SIG-M5 treated with dmso at 0.1 percent for 504 hours (cell line): ENCODE data around the gene PSORS1C2.

Experiments
- DNase-seq: peaks from one replicate; lab custom pipeline; 2025; ENCODE audit not compliant: unreplicated experiment; lab: John Stamatoyannopoulos, UW

The PSORS1C2 gene

GRCh38 chr6:31142361-31142761 lies 3.5 kb upstream of the PSORS1C2 start:
- no peak for DNase-seq

GRCh38 chr6:31140643-31141042 lies 1.8 kb upstream of the PSORS1C2 start:
- DNase-seq, result no peak

GRCh38 chr6:31139599-31139998 lies 733 bp upstream of the PSORS1C2 start:
- DNase-seq, result no peak

GRCh38 chr6:31135710-31136109 lies 3.2 kb downstream of the PSORS1C2 start:
- no peak for DNase-seq

GRCh38 chr6:31132806-31133205 lies 6.1 kb downstream of the PSORS1C2 start:
- no peak for DNase-seq

- no peak for DNase-seq
These were observed 7.3 kb downstream of the PSORS1C2 start for GRCh38 chr6:31131595-31131994.

GRCh38 chr6:31130751-31131150 lies 8.1 kb downstream of the PSORS1C2 start:
- DNase-seq, result no peak

- no peak for DNase-seq
These were observed 9.7 kb downstream of the PSORS1C2 start for GRCh38 chr6:31129130-31129529.

GRCh38 chr6:31128093-31128676 lies 10.7 kb downstream of the PSORS1C2 start:
- no peak for DNase-seq

- no peak for DNase-seq
These were observed 12.3 kb downstream of the PSORS1C2 start for GRCh38 chr6:31126396-31127175.

- no peak for DNase-seq
These were observed 13.1 kb downstream of the PSORS1C2 start for GRCh38 chr6:31125586-31126363.

GRCh38 chr6:31125162-31125561 lies 13.7 kb downstream of the PSORS1C2 start:
- DNase-seq, result no peak

GRCh38 chr6:31122791-31123706 lies 15.8 kb downstream of the PSORS1C2 start:
- peak; percentile 13 for DNase-seq

- DNase-seq, result no peak
These were observed 17.6 kb downstream of the PSORS1C2 start for GRCh38 chr6:31121131-31121790.

GRCh38 chr6:31120151-31120915 lies 18.5 kb downstream of the PSORS1C2 start, which contains the start of gene CDSN:
TSS of gene CDSN (minus strand) at chr6:31120446. CDS start at chr6:31120419, 27 bp downstream.
- no peak for DNase-seq

- no peak for DNase-seq
These were observed 20.7 kb downstream of the PSORS1C2 start for GRCh38 chr6:31118178-31118577.

GRCh38 chr6:31116661-31117385 lies 22.0 kb downstream of the PSORS1C2 start:
- no peak for DNase-seq

GRCh38 chr6:31115941-31116560 lies 22.8 kb downstream of the PSORS1C2 start:
- DNase-seq, result no peak
